Measurements from ENCODE around the gene NHP2. TPM values are rescaled to one million over a fixed set of nuclear protein-coding genes. Genes with fewer than 3 reads are reported as not detected.
"Not testable (repeated sequence)": the region's sequence is repeated elsewhere in the genome, so short reads cannot be mapped to it uniquely, and the experiment has no call there.

NHP2 gene
- total RNA-seq, 2 experiments from 2014 or later = 42.2 to 44.5 TPM

GRCh38 chr5:178131446-178131996 lies 22.2 kb downstream of the NHP2 start:
- intact Hi-C loops (cut with DNase I, micrococcal nuclease) = loop anchor here in 1 of 2 experiments (2.0 kb wide), 1 partner anchor 19 kb away; the partner anchor contains the start of gene N4BP3
- ATAC-seq (ENCODE audit: poor library complexity) (no peak), DNase-seq (no peak)
- Mint-ChIP-seq H3K27ac (peak overlapping the region; percentile 75), H3K4me1 (ENCODE audit: low read depth) (peaks cover 35% of the 10 kb centered on the region), H3K4me3 (peak overlapping the region; percentile 90), H3K36me3 (ENCODE audit: low read depth) (peaks cover 29% of the 10 kb centered on the region), H3K9me3 (no peaks in the 10 kb centered on the region), H3K27me3 (no peaks in the 10 kb centered on the region)
- peak overlapping the region; percentile 42 to 69 for H3K27ac ChIP-seq (ENCODE audit: low read depth in 1 of 2, low read length in 2 of 2)
- H3K27me3 ChIP-seq (ENCODE audit: control insufficient read depth in 1 of 2, insufficient read depth in 2 of 2, low read length in 2 of 2) = no peaks in the 10 kb centered on the region
- no peaks in the 10 kb centered on the region for H3K9me3 ChIP-seq (ENCODE audit: control insufficient read depth in 1 of 2, insufficient read depth in 1 of 2, low read length in 2 of 2)
- H3K4me1 ChIP-seq (ENCODE audit: insufficient read depth, low read length) = peaks cover 19% of the 10 kb centered on the region
- TF ChIP-seq CTCF (IDR thresholded peaks at IDR 0.05) = no peak
- H3K36me3 ChIP-seq (ENCODE audit: insufficient read depth, low read length) = peaks cover 15% of the 10 kb centered on the region
- POLR2A ChIA-PET = interaction anchor here (0.6 to 3.8 kb wide), 7 partner anchors 11 to 1677 kb away, joined by 3 to 23 read pairs (median 4); partner anchors contain the start of genes HNRNPAB and NHP2
- peak overlapping the region; percentile 60 for H3K4me3 ChIP-seq (ENCODE audit: low read length)
- CTCF ChIA-PET = interaction anchor here (1.4 to 3.9 kb wide), 3 partner anchors 11 to 56 kb away, joined by 4 to 17 read pairs (median 7); partner anchors contain the start of gene N4BP3

DNA sequence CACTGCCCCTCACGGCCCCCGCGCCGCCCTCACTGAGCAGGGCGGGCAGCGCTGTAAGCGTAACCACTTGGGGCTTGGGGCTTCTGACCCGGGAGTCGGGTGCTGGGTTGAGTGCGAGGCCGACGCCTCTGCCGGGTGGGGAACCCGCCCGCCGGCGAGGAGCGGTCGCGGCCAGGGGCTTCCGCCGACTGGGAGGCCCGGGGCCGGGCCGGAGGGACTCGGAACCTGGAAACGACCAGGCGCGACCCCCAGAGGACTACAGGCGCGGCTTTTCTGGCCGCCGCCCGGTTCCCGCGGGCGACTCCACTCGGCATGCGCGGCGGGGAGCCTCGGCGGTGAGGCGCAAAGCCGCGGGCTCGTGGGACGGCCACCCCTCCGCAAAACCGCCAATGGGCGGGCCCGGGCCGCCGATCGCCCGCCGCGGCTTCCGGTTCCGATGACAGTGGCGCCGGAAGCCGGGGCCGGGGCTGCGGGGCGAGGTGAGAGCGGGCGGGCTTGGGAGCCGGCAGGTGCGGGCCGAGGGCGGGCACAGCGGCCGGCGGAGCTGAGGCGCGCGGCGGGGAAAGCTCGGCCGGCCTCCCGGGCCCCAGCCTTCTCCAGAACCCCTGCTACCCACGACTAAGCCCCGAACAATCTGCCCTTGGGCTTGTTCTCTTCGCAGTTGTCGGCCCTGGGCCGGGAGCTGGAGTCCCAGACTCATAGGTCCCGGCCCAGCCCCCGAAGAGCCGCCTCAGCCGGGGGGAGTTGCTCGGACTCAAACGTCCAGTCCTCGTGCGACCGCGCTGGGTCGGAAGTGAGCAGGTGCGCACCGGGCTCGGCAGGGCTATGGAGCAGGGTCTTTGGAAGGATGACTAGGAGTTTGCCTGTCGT lies 22.9 kb downstream of the NHP2 start, which contains the start of gene RMND5B:
Gene RMND5B (plus strand): TSS at position 439 of the 870 bp plus-strand sequence. CDS start 7,106 bp downstream, outside the sequence.
- Mint-ChIP-seq H3K36me3 (ENCODE audit: low read depth) (peaks cover 26% of the 10 kb centered on the region), H3K4me1 (ENCODE audit: low read depth) (peaks cover 29% of the 10 kb centered on the region), H3K9me3 (no peaks in the 10 kb centered on the region), H3K27ac (peak within 1 kb of the TSS; percentile 75), H3K27me3 (no peaks in the 10 kb centered on the region), H3K4me3 (peak within 1 kb of the TSS; percentile 90)
- Histone ChIP-seq H3K27me3 (ENCODE audit: control insufficient read depth in 1 of 2, insufficient read depth in 2 of 2, low read length in 2 of 2) (no peaks in the 10 kb centered on the region), H3K9me3 (ENCODE audit: control insufficient read depth in 1 of 2, insufficient read depth in 1 of 2, low read length in 2 of 2) (no peaks in the 10 kb centered on the region), H3K27ac (ENCODE audit: low read depth in 1 of 2, low read length in 2 of 2) (peak within 1 kb of the TSS; percentile 42 to 69), H3K4me1 (ENCODE audit: insufficient read depth, low read length) (peaks cover 19% of the 10 kb centered on the region), H3K36me3 (ENCODE audit: insufficient read depth, low read length) (peaks cover 9% of the 10 kb centered on the region), H3K4me3 (ENCODE audit: low read length) (peak within 1 kb of the TSS; percentile 60)
- intact Hi-C loops (cut with DNase I, micrococcal nuclease) = loop anchor here in 1 of 2 experiments (2.0 kb wide), 1 partner anchor 18 kb away; the partner anchor contains the start of gene N4BP3
- ChIA-PET CTCF (interaction anchor here (1.4 to 3.9 kb wide), 3 partner anchors 10 to 55 kb away, joined by 4 to 17 read pairs (median 7); partner anchors contain the start of gene N4BP3), POLR2A (interaction anchor here (0.6 to 3.8 kb wide), 6 partner anchors 10 to 1676 kb away, joined by 3 to 23 read pairs (median 4); partner anchors contain the start of genes HNRNPAB and NHP2)
- DNase-seq (peak; percentile 65 to 91 (median 77)), ATAC-seq (ENCODE audit: poor library complexity) (peak; percentile 86)
- no peak for TF ChIP-seq CTCF (IDR thresholded peaks at IDR 0.05)

DNA sequence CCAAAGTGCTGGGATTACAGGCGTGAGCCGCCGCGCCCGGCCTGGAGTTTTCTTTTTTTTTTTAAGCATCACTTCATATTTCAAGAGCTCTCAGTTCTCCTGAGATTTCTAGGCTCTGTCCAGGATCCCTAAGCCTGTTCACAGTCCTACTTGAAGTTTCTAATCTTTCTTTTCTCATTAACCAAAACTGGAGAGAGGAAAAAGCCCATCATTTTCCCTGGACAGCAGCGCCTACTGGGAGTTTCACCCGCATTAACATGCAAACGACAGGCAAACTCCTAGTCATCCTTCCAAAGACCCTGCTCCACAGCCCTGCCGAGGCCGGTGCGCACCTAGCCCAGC lies 23.5 kb downstream of the NHP2 start:
- POLR2A ChIA-PET = interaction anchor here (1.9 to 3.8 kb wide), 2 partner anchors 9 to 23 kb away, joined by 14 to 23 read pairs; partner anchors contain the start of gene NHP2
- peaks cover 19% of the 10 kb centered on the region for H3K4me1 ChIP-seq (ENCODE audit: insufficient read depth, low read length)
- CTCF ChIA-PET = interaction anchor here (2.6 to 3.9 kb wide), 2 partner anchors 9 to 54 kb away, joined by 7 to 17 read pairs; no protein-coding TSS in a partner anchor
- H3K4me1 Mint-ChIP-seq (ENCODE audit: low read depth) = peaks cover 23% of the 10 kb centered on the region
- not testable (repeated sequence) for H3K9me3 Mint-ChIP-seq; DNase-seq; ATAC-seq (ENCODE audit: poor library complexity); H3K36me3 ChIP-seq (ENCODE audit: insufficient read depth, low read length); H3K9me3 ChIP-seq (ENCODE audit: control insufficient read depth in 1 of 2, insufficient read depth in 1 of 2, low read length in 2 of 2); H3K27me3 ChIP-seq (ENCODE audit: control insufficient read depth in 1 of 2, insufficient read depth in 2 of 2, low read length in 2 of 2); H3K27me3 Mint-ChIP-seq
- intact Hi-C loops (cut with DNase I, micrococcal nuclease) = loop anchor here in 1 of 2 experiments (2.0 kb wide), 1 partner anchor 17 kb away; the partner anchor contains the start of gene N4BP3
- H3K27ac ChIP-seq (ENCODE audit: low read depth in 1 of 2, low read length in 2 of 2) = peak overlapping the region in 1 of 2 donors; percentile 69
- peak overlapping the region; percentile 51 for H3K27ac Mint-ChIP-seq
- peaks cover 19% of the 10 kb centered on the region for H3K36me3 Mint-ChIP-seq (ENCODE audit: low read depth)
- H3K4me3 Mint-ChIP-seq = peak overlapping the region; percentile 82
- H3K4me3 ChIP-seq (ENCODE audit: low read length) = peak overlapping the region; percentile 59

Measured in CD4-positive, alpha-beta T cell (primary cell).